IMR-90 (cell line): Measurements from ENCODE around the gene ESRRB. TPM values are rescaled to one million over a fixed set of nuclear protein-coding genes. Genes with fewer than 3 reads are reported as not detected.

ENCODE experiments used
- ATAC-seq: fragments of 200-7000 bp; cut with Tn5 transposase; 2 replicates; pipeline ENCODE4 v1.9.1; 2020; ENCODE audit warnings: low read depth, mild to moderate bottlenecking, moderate library complexity
- BruUV-seq: library from RNA; stranded (reverse); fragments of 400-500 nt; replicated peaks from 2 replicates; lab custom pipeline; 2021; lab: Mats Ljungman, UMichigan
- CTCF ChIA-PET: fragments of 300-600 bp; formaldehyde crosslinking; extraction: SDS; loops from one replicate; lab custom pipeline; 2021; ENCODE audit warnings: antibody characterized with exemption; lab: Yijun Ruan, JAX
- POLR2A ChIA-PET: fragments of 300-600 bp; sonication (Branson Sonifier 250); formaldehyde crosslinking; loops from one replicate; lab custom pipeline; 2022; ENCODE audit warnings: antibody characterized with exemption; ENCODE audit not compliant: unreplicated experiment; lab: Charles Lee
- DNase-seq: peaks from one replicate; pipeline ENCODE4 v3.0.0; 2013
- H2AFZ ChIP-seq: replicated peaks from 2 replicates; pipeline ENCODE3; 2013; ENCODE audit warnings: low read length, mild to moderate bottlenecking; ENCODE audit not compliant: poor library complexity
- H2AK5ac ChIP-seq: 2 replicates; pipeline ENCODE4 v1.6.1; 2013; ENCODE audit warnings: low read depth, low read length, inconsistent platforms
- H2AK9ac ChIP-seq: replicated peaks from 2 replicates; pipeline ENCODE3; 2013; ENCODE audit warnings: mild to moderate bottlenecking, low read depth, low read length, moderate library complexity; ENCODE audit not compliant: poor library complexity
- H2BK120ac ChIP-seq: 2 replicates; pipeline ENCODE4 v1.6.1; 2013; ENCODE audit warnings: low read depth, low read length, inconsistent platforms
- H2BK15ac ChIP-seq: 3 replicates; pipeline ENCODE4 v1.6.1; 2013; ENCODE audit warnings: low read depth, low read length, inconsistent platforms
- H2BK20ac ChIP-seq: 2 replicates; pipeline ENCODE4 v1.6.1; 2013; ENCODE audit warnings: low read depth, mild to moderate bottlenecking, inconsistent platforms, low read length, moderate library complexity
- H2BK5ac ChIP-seq: 2 replicates; pipeline ENCODE4 v1.6.1; 2013; ENCODE audit warnings: mild to moderate bottlenecking, low read depth, low read length, inconsistent platforms; ENCODE audit not compliant: poor library complexity, severe bottlenecking
- H3K14ac ChIP-seq: replicated peaks from 2 replicates; pipeline ENCODE4 v1.6.1; 2013; ENCODE audit warnings: low read depth, low read length, inconsistent platforms
- H3K18ac ChIP-seq: 2 replicates; pipeline ENCODE4 v1.6.1; 2013; ENCODE audit warnings: low read depth, low read length, control low read depth
- H3K23ac ChIP-seq: 2 replicates; pipeline ENCODE4 v1.6.1; 2013; ENCODE audit warnings: low read depth, low read length, inconsistent platforms
- H3K27ac ChIP-seq: 2 replicates; pipeline ENCODE4 v1.5.1; 2013; ENCODE audit warnings: mild to moderate bottlenecking, control low read depth, low read length; ENCODE audit not compliant: insufficient read depth
- H3K27me3 ChIP-seq: 2 replicates; pipeline ENCODE4 v1.6.1; 2013; ENCODE audit warnings: low read length; ENCODE audit not compliant: control insufficient read depth, insufficient read depth
- H3K36me3 ChIP-seq: 2 replicates; pipeline ENCODE4 v1.6.1; 2013; ENCODE audit warnings: low read length, mixed read lengths; ENCODE audit not compliant: control insufficient read depth, insufficient read depth
- H3K4ac ChIP-seq: 2 replicates; pipeline ENCODE4 v1.6.1; 2013; ENCODE audit warnings: low read depth, low read length, inconsistent platforms
- H3K4me1 ChIP-seq: 2 replicates; pipeline ENCODE4 v1.6.1; 2013; ENCODE audit warnings: low read length, mixed read lengths; ENCODE audit not compliant: control insufficient read depth, insufficient read depth
- H3K4me2 ChIP-seq: 2 replicates; pipeline ENCODE4 v1.6.1; 2013; ENCODE audit warnings: low read depth, mild to moderate bottlenecking, control low read depth, low read length, moderate library complexity
- H3K4me3 ChIP-seq: 2 replicates; pipeline ENCODE4 v1.5.1; 2013; ENCODE audit warnings: low read depth, mild to moderate bottlenecking, control low read depth, low read length, moderate library complexity; ENCODE audit not compliant: insufficient read depth
- H3K56ac ChIP-seq: 2 replicates; pipeline ENCODE4 v1.6.1; 2013; ENCODE audit warnings: low read length, inconsistent platforms; ENCODE audit not compliant: insufficient read depth; ENCODE audit errors: extremely low read depth
- H3K79me1 ChIP-seq, 2 experiments: 2 replicates each; pipeline ENCODE4 v1.6.1; 2013; ENCODE audit warnings: low read length in 2 of 2, inconsistent platforms in 1 of 2, low read depth in 1 of 2
- H3K9ac ChIP-seq: 2 replicates; pipeline ENCODE4 v1.6.1; 2013; ENCODE audit warnings: low read depth, low read length, control low read depth
- H3K9me1 ChIP-seq: 2 replicates; pipeline ENCODE4 v1.6.1; 2013; ENCODE audit warnings: low read length, inconsistent platforms; ENCODE audit not compliant: insufficient read depth
- H3K9me3 ChIP-seq: 2 replicates; pipeline ENCODE4 v1.6.1; 2013; ENCODE audit warnings: low read length; ENCODE audit not compliant: control insufficient read depth, insufficient read depth
- H4K20me1 ChIP-seq: 2 replicates; pipeline ENCODE4 v1.6.1; 2013; ENCODE audit warnings: low read length, inconsistent platforms; ENCODE audit not compliant: insufficient read depth
- H4K5ac ChIP-seq: 2 replicates; pipeline ENCODE4 v1.6.1; 2013; ENCODE audit warnings: mild to moderate bottlenecking, low read depth, low read length, control low read depth
- H4K8ac ChIP-seq, 2 experiments: 2 replicates each; pipeline ENCODE4 v1.6.1; 2013; ENCODE audit warnings: low read depth in 2 of 2, low read length in 2 of 2, control low read depth in 1 of 2, inconsistent platforms in 1 of 2
- H4K91ac ChIP-seq: 2 replicates; pipeline ENCODE4 v1.6.1; 2013; ENCODE audit warnings: low read depth, low read length, inconsistent platforms; ENCODE audit not compliant: insufficient read depth
- CHD1 ChIP-seq: IDR thresholded peaks from 2 replicates; pipeline ENCODE4 v1.6.1; 2012; ENCODE audit warnings: low read depth, low read length, improper control_type of control experiment
- NFE2L2 ChIP-seq: fragments of 150-350 bp; IDR thresholded peaks from 2 replicates; pipeline ENCODE4 v1.6.1; 2016; ENCODE audit warnings: low read depth, mild to moderate bottlenecking, low read length
- RCOR1 ChIP-seq: IDR thresholded peaks from 2 replicates; pipeline ENCODE4 v1.6.1; 2012; ENCODE audit warnings: mild to moderate bottlenecking, low read length, improper control_type of control experiment; ENCODE audit not compliant: insufficient replicate concordance
- WGBS, 2 experiments: methylation state at CpG; one replicate each; pipeline versions ENCODE4 v1.1.5 to v1.1.7; 2013; ENCODE audit warnings: missing lambda C conversion rate in 2 of 2; ENCODE audit not compliant: insufficient read length in 1 of 2; ENCODE audit errors: extremely low coverage in 2 of 2; 5-methylcytosine and 5-hydroxymethylcytosine counted together
- dilution Hi-C: fragments of 300-500 bp; cut with HindIII; formaldehyde crosslinking; loops from one replicate; pipeline ENCODE4 v1.14.3; 2018; ENCODE audit warnings: low sequenced_read_pairs; ENCODE audit not compliant: unreplicated experiment
- in situ Hi-C: fragments of 300-500 bp; cut with MboI; formaldehyde crosslinking; loops from 3 replicates; pipeline ENCODE4 v1.14.3; 2019; ENCODE audit warnings: low sequenced_read_pairs, inconsistent platforms, mixed read lengths
- intact Hi-C: fragments of 100-400 bp; cut with micrococcal nuclease; formaldehyde crosslinking; loops from 2 replicates; pipeline ENCODE4 v1.10.0; 2022
- polyA plus RNA-seq, 3 experiments: library from polyadenylated mRNA; depleted of rRNA; stranded (reverse); fragments of >200 nt; gene quantifications; 2 replicates each; pipeline ENCODE4 v1.2.3, GENCODE V29; 2012; ENCODE audit warnings: low replicate concordance in 1 of 3
- total RNA-seq: library from RNA; depleted of rRNA; stranded (reverse); fragments of >200 nt; gene quantifications from 2 replicates; pipeline ENCODE4 v1.2.3, GENCODE V29; 2012
- TF ChIP-seq, protein P1 (sequence below): conservative IDR thresholded peaks from 2 replicates; pipeline ENCODE4 v1.5.1; 2012; ENCODE audit warnings: mild to moderate bottlenecking, low read depth, low read length, improper control_type of control experiment

Gene ESRRB
- total and polyA plus RNA-seq, 2 of the 4 experiments (the other 2 are of a cell fraction): not detected

DNA sequence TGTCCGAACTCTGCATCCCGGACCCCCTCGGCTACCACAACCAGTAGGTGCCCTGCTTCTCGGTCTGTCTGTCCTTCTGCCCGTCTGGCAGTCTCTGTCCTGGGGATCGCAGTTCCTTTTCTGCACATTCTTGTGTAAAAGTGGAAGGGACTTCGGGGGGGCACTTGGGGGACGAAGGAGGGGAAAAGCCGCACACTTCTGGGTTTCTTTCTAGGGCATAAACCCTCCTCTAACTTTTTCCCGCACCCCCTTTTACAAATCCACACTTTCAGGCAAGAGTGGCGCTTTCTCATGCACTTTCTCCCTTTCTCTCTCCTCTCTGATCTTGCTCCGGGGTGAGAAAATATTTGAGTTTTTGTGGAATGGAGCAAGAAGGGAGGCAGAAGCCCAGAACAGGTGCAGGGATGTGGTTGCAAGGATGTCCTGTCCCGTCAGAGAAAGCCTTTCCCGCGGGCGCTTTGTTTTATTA lies 506 bp downstream of the ESRRB start:
- dilution Hi-C loops: no loop called here
- POLR2A ChIA-PET: no interaction called here
- H2AK9ac ChIP-seq: no peak overlapping the region

More for the DNA sequence above, 506 bp downstream of the ESRRB start:
- no peak overlapping the region for H3K56ac ChIP-seq
- TF ChIP-seq, protein P1, sequence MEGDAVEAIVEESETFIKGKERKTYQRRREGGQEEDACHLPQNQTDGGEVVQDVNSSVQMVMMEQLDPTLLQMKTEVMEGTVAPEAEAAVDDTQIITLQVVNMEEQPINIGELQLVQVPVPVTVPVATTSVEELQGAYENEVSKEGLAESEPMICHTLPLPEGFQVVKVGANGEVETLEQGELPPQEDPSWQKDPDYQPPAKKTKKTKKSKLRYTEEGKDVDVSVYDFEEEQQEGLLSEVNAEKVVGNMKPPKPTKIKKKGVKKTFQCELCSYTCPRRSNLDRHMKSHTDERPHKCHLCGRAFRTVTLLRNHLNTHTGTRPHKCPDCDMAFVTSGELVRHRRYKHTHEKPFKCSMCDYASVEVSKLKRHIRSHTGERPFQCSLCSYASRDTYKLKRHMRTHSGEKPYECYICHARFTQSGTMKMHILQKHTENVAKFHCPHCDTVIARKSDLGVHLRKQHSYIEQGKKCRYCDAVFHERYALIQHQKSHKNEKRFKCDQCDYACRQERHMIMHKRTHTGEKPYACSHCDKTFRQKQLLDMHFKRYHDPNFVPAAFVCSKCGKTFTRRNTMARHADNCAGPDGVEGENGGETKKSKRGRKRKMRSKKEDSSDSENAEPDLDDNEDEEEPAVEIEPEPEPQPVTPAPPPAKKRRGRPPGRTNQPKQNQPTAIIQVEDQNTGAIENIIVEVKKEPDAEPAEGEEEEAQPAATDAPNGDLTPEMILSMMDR: no peak
- no peak for TF ChIP-seq CHD1
- TF ChIP-seq NFE2L2: no peak
- TF ChIP-seq RCOR1: no peak
- no peak overlapping the region for H4K5ac ChIP-seq
- H3K4me3 ChIP-seq: no peak overlapping the region
- ATAC-seq: no peak; the same call in 1 of the 2 replicates
- no peak overlapping the region for H2BK5ac ChIP-seq
- no peak overlapping the region for H3K9ac ChIP-seq
- H3K27me3 ChIP-seq: peaks cover 74% of the 10 kb centered on the region
- peaks cover 5% of the 10 kb centered on the region; the same call in 1 of the 2 replicates for H3K4me1 ChIP-seq
- no peak overlapping the region for H3K23ac ChIP-seq
- in situ Hi-C loops (no loop called here), intact Hi-C loops (no loop called here)
- WGBS, 2 experiments: no CpG with 5 or more reads among the region's 16 CpGs
- H2BK20ac ChIP-seq: no peak overlapping the region
- H2AK5ac ChIP-seq: no peak overlapping the region
- no peaks in the 10 kb centered on the region for H3K9me3 ChIP-seq
- H3K4me2 ChIP-seq: peak overlapping the region; percentile 72; the same call in 1 of the 2 replicates
- no peak overlapping the region for H4K91ac ChIP-seq
- no TSS peak for BruUV-seq
- no peak overlapping the region for H2AFZ ChIP-seq
- no peak overlapping the region for H3K18ac ChIP-seq
- no peaks in the 10 kb centered on the region for H3K9me1 ChIP-seq
- H2BK120ac ChIP-seq: no peak overlapping the region
- DNase-seq: no peak
- H3K79me1 ChIP-seq: no peaks in the 10 kb centered on the region
- no peak overlapping the region for H3K4ac ChIP-seq
- H3K36me3 ChIP-seq: no peaks in the 10 kb centered on the region
- no peak overlapping the region for H3K27ac ChIP-seq
- CTCF ChIA-PET: interaction anchor here (0.6 kb wide), 1 partner anchor 8 kb away, joined by 5 read pairs; no protein-coding TSS in a partner anchor
- no peaks in the 10 kb centered on the region for H4K20me1 ChIP-seq
- no peak overlapping the region for H4K8ac ChIP-seq
- no peak overlapping the region for H2BK15ac ChIP-seq
- H3K14ac ChIP-seq: no peak overlapping the region
